ENCODE measurements around the gene MTMR6. TPM values are rescaled to one million over a fixed set of nuclear protein-coding genes. Genes with fewer than 3 reads are reported as not detected.

MTMR6 gene
- total RNA-seq, 2 donors from 2014 or later: 20.5 to 31.1 TPM

- Mint-ChIP-seq H3K27me3 (no peaks in the 10 kb centered on the region), H3K27ac (no peak overlapping the region), H3K9me3 (no peaks in the 10 kb centered on the region), H3K4me3 (no peak overlapping the region), H3K4me1 (ENCODE audit: low read depth in 2 of 2) (no peaks in the 10 kb centered on the region), H3K36me3 (peaks cover 35% of the 10 kb centered on the region)
- no peak for ATAC-seq
- no peak for DNase-seq (ENCODE audit: low spot score)
Measured at GRCh38 chr13:25252752-25253151, 34.5 kb downstream of the MTMR6 start.

- Mint-ChIP-seq H3K4me3 (no peak overlapping the region), H3K27me3 (no peaks in the 10 kb centered on the region), H3K9me3 (no peaks in the 10 kb centered on the region), H3K27ac (no peak overlapping the region), H3K36me3 (peaks cover 29% of the 10 kb centered on the region), H3K4me1 (ENCODE audit: low read depth in 2 of 2) (no peaks in the 10 kb centered on the region)
- no peak for ATAC-seq
- no peak for DNase-seq (ENCODE audit: low spot score)
Measured at GRCh38 chr13:25252225-25252624, 35.1 kb downstream of the MTMR6 start.

- no peak for DNase-seq (ENCODE audit: low spot score)
- no peak overlapping the region for H3K27ac Mint-ChIP-seq
- peaks cover 18% of the 10 kb centered on the region for H3K36me3 Mint-ChIP-seq
- no peak overlapping the region for H3K4me3 Mint-ChIP-seq
- H3K4me1 Mint-ChIP-seq (ENCODE audit: low read depth in 2 of 2): no peaks in the 10 kb centered on the region
- H3K9me3 Mint-ChIP-seq: no peaks in the 10 kb centered on the region
- no peaks in the 10 kb centered on the region for H3K27me3 Mint-ChIP-seq
- ATAC-seq: no peak
Measured at GRCh38 chr13:25249001-25249543, 38.2 kb downstream of the MTMR6 start.

GRCh38 chr13:25248071-25248470 is 39.2 kb downstream of the MTMR6 start:
- Mint-ChIP-seq H3K36me3 (peaks cover 15% of the 10 kb centered on the region), H3K27ac (no peak overlapping the region), H3K9me3 (no peaks in the 10 kb centered on the region), H3K4me1 (ENCODE audit: low read depth in 2 of 2) (no peaks in the 10 kb centered on the region), H3K4me3 (no peak overlapping the region), H3K27me3 (no peaks in the 10 kb centered on the region)
- no peak for DNase-seq (ENCODE audit: low spot score)
- no peak for ATAC-seq

GRCh38 chr13:25247360-25247759 is 39.9 kb downstream of the MTMR6 start:
- H3K4me1 Mint-ChIP-seq (ENCODE audit: low read depth in 2 of 2): no peaks in the 10 kb centered on the region
- H3K4me3 Mint-ChIP-seq: no peak overlapping the region
- H3K27ac Mint-ChIP-seq: no peak overlapping the region
- no peaks in the 10 kb centered on the region for H3K9me3 Mint-ChIP-seq
- DNase-seq (ENCODE audit: low spot score): no peak
- peaks cover 12% of the 10 kb centered on the region for H3K36me3 Mint-ChIP-seq
- no peaks in the 10 kb centered on the region for H3K27me3 Mint-ChIP-seq
- ATAC-seq: no peak

GRCh38 chr13:25244123-25244522 is 43.2 kb downstream of the MTMR6 start:
- no peak overlapping the region for H3K27ac Mint-ChIP-seq
- H3K4me3 Mint-ChIP-seq: no peak overlapping the region
- DNase-seq (ENCODE audit: low spot score): no peak
- H3K4me1 Mint-ChIP-seq (ENCODE audit: low read depth in 2 of 2): no peaks in the 10 kb centered on the region
- H3K36me3 Mint-ChIP-seq: peaks cover 5% of the 10 kb centered on the region
- no peaks in the 10 kb centered on the region for H3K27me3 Mint-ChIP-seq
- ATAC-seq: no peak
- H3K9me3 Mint-ChIP-seq: no peaks in the 10 kb centered on the region

GRCh38 chr13:25242956-25243355 is 44.3 kb downstream of the MTMR6 start:
- no peaks in the 10 kb centered on the region for H3K27me3 Mint-ChIP-seq
- DNase-seq (ENCODE audit: low spot score) (no peak), ATAC-seq (no peak)
- peaks cover 5% of the 10 kb centered on the region for H3K36me3 Mint-ChIP-seq
- no peaks in the 10 kb centered on the region for H3K9me3 Mint-ChIP-seq
- no peak overlapping the region for H3K4me3 Mint-ChIP-seq
- H3K27ac Mint-ChIP-seq: no peak overlapping the region
- no peaks in the 10 kb centered on the region for H3K4me1 Mint-ChIP-seq (ENCODE audit: low read depth in 2 of 2)

GRCh38 chr13:25241007-25241406 is 46.3 kb downstream of the MTMR6 start:
- H3K9me3 Mint-ChIP-seq: no peaks in the 10 kb centered on the region
- no peak overlapping the region for H3K4me3 Mint-ChIP-seq
- H3K36me3 Mint-ChIP-seq: peaks cover 5% of the 10 kb centered on the region
- DNase-seq (ENCODE audit: low spot score) (no peak), ATAC-seq (no peak)
- no peak overlapping the region for H3K27ac Mint-ChIP-seq
- peaks cover 0 to 6% of the 10 kb centered on the region in 2 donors for H3K4me1 Mint-ChIP-seq (ENCODE audit: low read depth in 2 of 2)
- H3K27me3 Mint-ChIP-seq: no peaks in the 10 kb centered on the region

- no peak for ATAC-seq
- H3K4me1 Mint-ChIP-seq (ENCODE audit: low read depth in 2 of 2): peaks cover 9% of the 10 kb centered on the region in 2 donors
- H3K27ac Mint-ChIP-seq: peak overlapping the region in 1 of 2 donors; percentile 57
- no peak overlapping the region for H3K4me3 Mint-ChIP-seq
- no peaks in the 10 kb centered on the region for H3K27me3 Mint-ChIP-seq
- no peak for DNase-seq (ENCODE audit: low spot score)
- no peaks in the 10 kb centered on the region for H3K36me3 Mint-ChIP-seq
- H3K9me3 Mint-ChIP-seq: no peaks in the 10 kb centered on the region
Measured at GRCh38 chr13:25237083-25237482, 50.2 kb downstream of the MTMR6 start.

- H3K36me3 Mint-ChIP-seq: no peaks in the 10 kb centered on the region
- no peak for DNase-seq (ENCODE audit: low spot score)
- H3K27ac Mint-ChIP-seq: no peak overlapping the region
- no peak for ATAC-seq
- H3K4me3 Mint-ChIP-seq: no peak overlapping the region
- peaks cover 9% of the 10 kb centered on the region in 2 donors for H3K4me1 Mint-ChIP-seq (ENCODE audit: low read depth in 2 of 2)
- H3K27me3 Mint-ChIP-seq: peaks cover 0 to 7% of the 10 kb centered on the region in 2 donors
- no peaks in the 10 kb centered on the region for H3K9me3 Mint-ChIP-seq
Measured at GRCh38 chr13:25233861-25234260, 53.4 kb downstream of the MTMR6 start.

GRCh38 chr13:25232937-25233515 is 54.3 kb downstream of the MTMR6 start:
- Mint-ChIP-seq H3K4me1 (ENCODE audit: low read depth in 2 of 2) (peaks cover 9% of the 10 kb centered on the region in 2 donors), H3K36me3 (no peaks in the 10 kb centered on the region), H3K27ac (no peak overlapping the region), H3K27me3 (peaks cover 4 to 8% of the 10 kb centered on the region in 2 donors), H3K9me3 (no peaks in the 10 kb centered on the region), H3K4me3 (no peak overlapping the region)
- ATAC-seq (no peak), DNase-seq (ENCODE audit: low spot score) (no peak)

GRCh38 chr13:25231517-25231916 is 55.8 kb downstream of the MTMR6 start:
- DNase-seq (ENCODE audit: low spot score) (no peak), ATAC-seq (no peak)
- H3K9me3 Mint-ChIP-seq: no peaks in the 10 kb centered on the region
- H3K4me1 Mint-ChIP-seq (ENCODE audit: low read depth in 2 of 2): peaks cover 3 to 9% of the 10 kb centered on the region in 2 donors
- no peaks in the 10 kb centered on the region for H3K36me3 Mint-ChIP-seq
- H3K27ac Mint-ChIP-seq: no peak overlapping the region
- peaks cover 8 to 12% of the 10 kb centered on the region in 2 donors for H3K27me3 Mint-ChIP-seq
- no peak overlapping the region for H3K4me3 Mint-ChIP-seq

- DNase-seq (ENCODE audit: low spot score) (no peak), ATAC-seq (no peak)
- peaks cover 15 to 25% of the 10 kb centered on the region in 2 donors for H3K27me3 Mint-ChIP-seq
- no peaks in the 10 kb centered on the region for H3K4me1 Mint-ChIP-seq (ENCODE audit: low read depth in 2 of 2)
- no peaks in the 10 kb centered on the region for H3K36me3 Mint-ChIP-seq
- H3K4me3 Mint-ChIP-seq: no peak overlapping the region
- H3K27ac Mint-ChIP-seq: no peak overlapping the region
- H3K9me3 Mint-ChIP-seq: no peaks in the 10 kb centered on the region
Measured at GRCh38 chr13:25227690-25228089, 59.6 kb downstream of the MTMR6 start.

- Mint-ChIP-seq H3K36me3 (no peaks in the 10 kb centered on the region), H3K27me3 (peaks cover 24 to 31% of the 10 kb centered on the region in 2 donors), H3K4me3 (no peak overlapping the region), H3K9me3 (no peaks in the 10 kb centered on the region), H3K4me1 (ENCODE audit: low read depth in 2 of 2) (no peaks in the 10 kb centered on the region), H3K27ac (no peak overlapping the region)
- no peak for DNase-seq (ENCODE audit: low spot score)
- ATAC-seq: no peak
Measured at GRCh38 chr13:25225970-25226369, 61.3 kb downstream of the MTMR6 start.

- H3K36me3 Mint-ChIP-seq: no peaks in the 10 kb centered on the region
- no peak for ATAC-seq
- H3K4me3 Mint-ChIP-seq: no peak overlapping the region
- no peaks in the 10 kb centered on the region for H3K4me1 Mint-ChIP-seq (ENCODE audit: low read depth in 2 of 2)
- no peaks in the 10 kb centered on the region for H3K9me3 Mint-ChIP-seq
- no peak for DNase-seq (ENCODE audit: low spot score)
- H3K27ac Mint-ChIP-seq: no peak overlapping the region
- peaks cover 24 to 32% of the 10 kb centered on the region in 2 donors for H3K27me3 Mint-ChIP-seq
Measured at GRCh38 chr13:25224151-25224550, 63.1 kb downstream of the MTMR6 start.
